Heart left ventricle (tissue), 16 donors: ENCODE measurements around the gene EXTL1. TPM values are rescaled to one million over a fixed set of nuclear protein-coding genes. Genes with fewer than 3 reads are reported as not detected.

Source experiments
- ATAC-seq, 4 donors: fragments of 200-7000 bp; cut with Tn5 transposase; one replicate each; pipeline ENCODE4 v1.9.1; 2020 to 2022; ENCODE audit warnings: moderate library complexity in 4 of 4, mild to moderate bottlenecking in 3 of 4, moderate number of reproducible peaks in 1 of 4
- DNase-seq, 5 donors: peaks; one replicate each; pipeline ENCODE4 v3.0.0-alpha.2; 2020
- H3K27ac ChIP-seq, 12 donors: fragments of 200-600 bp; sonication (generic) in 4 of 12; one replicate each; pipeline versions ENCODE4 v1.5.0 to v1.8.0; 2016 to 2022; ENCODE audit warnings: mild to moderate bottlenecking in 2 of 12
- H3K27me3 ChIP-seq, 9 donors: fragments of 200-600 bp; sonication (generic) in 2 of 9; one replicate each; pipeline versions ENCODE4 v1.5.1 to v1.8.0; 2016 to 2022; ENCODE audit warnings: mild to moderate bottlenecking in 3 of 9
- H3K36me3 ChIP-seq, 9 donors: fragments of 200-600 bp; sonication (generic) in 2 of 9; one replicate each; pipeline versions ENCODE4 v1.5.0 to v1.8.0; 2018 to 2022; ENCODE audit warnings: mild to moderate bottlenecking in 2 of 9
- H3K4me1 ChIP-seq, 12 donors: fragments of 200-600 bp; sonication (generic) in 4 of 12; one replicate each; pipeline versions ENCODE4 v1.5.0 to v1.8.0; 2016 to 2022; ENCODE audit warnings: mild to moderate bottlenecking in 3 of 12
- H3K4me3 ChIP-seq, 12 donors: fragments of 200-600 bp; sonication (generic) in 4 of 12; one replicate each; pipeline versions ENCODE4 v1.5.0 to v1.8.0; 2017 to 2022; ENCODE audit warnings: mild to moderate bottlenecking in 9 of 12, moderate library complexity in 4 of 12
- H3K9me3 ChIP-seq, 12 donors: fragments of 200-600 bp; sonication (generic) in 4 of 12; one replicate each; pipeline versions ENCODE4 v1.5.0 to v1.8.0; 2016 to 2022; ENCODE audit warnings: mild to moderate bottlenecking in 1 of 12
- CTCF ChIP-seq, 12 donors: fragments of 200-600 bp; sonication (generic) in 4 of 12; IDR thresholded peaks; one replicate each; pipeline versions ENCODE4 v1.5.0 to v1.8.0; 2018 to 2022; ENCODE audit warnings: antibody characterized with exemption in 12 of 12, mild to moderate bottlenecking in 5 of 12
- POLR2A ChIP-seq, 2 donors: fragments of 450-650 bp; IDR thresholded peaks; one replicate each; pipeline ENCODE4 v1.6.1; 2017; ENCODE audit warnings: antibody characterized with exemption in 2 of 2, mild to moderate bottlenecking in 2 of 2, moderate library complexity in 2 of 2
- WGBS, 4 donors: extraction: QIAGEN DNeasy Blood & Tissue Kit in 2 of 4; methylation state at CpG; one replicate each; pipeline versions ENCODE4 v1.1.5 to v1.1.7; 2013 to 2018; 5-methylcytosine and 5-hydroxymethylcytosine counted together
- intact Hi-C, 10 donors: fragments of 100-400 bp; cut with DNase I; formaldehyde crosslinking; loops; one replicate each; pipeline versions ENCODE4 v1.11.1 to v1.14.2; 2022
- polyA plus RNA-seq, 2 donors: library from polyadenylated mRNA; stranded (reverse); fragments of 200-250 nt; gene quantifications; one replicate each; pipeline ENCODE4 v1.2.3, GENCODE V29; 2013
- total RNA-seq, 9 donors: library from RNA; depleted of rRNA in 2 of 9; stranded (reverse); fragments of >200 nt in 2 of 9; fragmentation: NEBNext Ultra II Directional in 3 of 9; extraction: Animal tissue kit (Norgen Biotek cat#: 25700) in 3 of 9; gene quantifications; one replicate each; pipeline versions ENCODE4 v1.1.0 to v1.2.4, GENCODE V29; 2016 to 2023
- donor health status: ischemic (EF 13 %, LVEDD 7.1; RV severe dilation, severe dysfunction).
- donor health status: healthy with polysubstance abuse.
- donor health status: DM: no; HTN: yes; CAD: no.
- donor health status: DM: no; HTN: no; CAD: no.
- donor health status: ischemic (EF 25% LVEDD 6.9; RV normal size, moderate dysfunction).
- donor health status: ischemic (EF 25% LVEDD 5.7; RV mildly dilated, moderate dysfunction).
- donor health status: healthy.
- donor health status: DM: yes; HTN: yes; CAD: no.
- donor health status: ischemic (EF 35%, LVEDD 5.7; RV mildly dilated, moderate dysfunction).
- donor health status: nonischemic (EF 11% LVEDD 7.7; RV severe dilation, severe dysfunction).
- donor health status: DM: yes; HTN: yes; CAD: no.
- donor health status: PGD.
- donor health status: ischemic (EF 29% LVEDD 5.4; RV normal size, mild dysfunction).
- donor health status: nonischemic (EF 23%, LVEDD 6.1; RV moderate dilation, normal function).

EXTL1 gene
- total and polyA plus RNA-seq, 11 donors = 1.2 to 17.5 (median 4.1) TPM

GRCh38 chr1:25996966-25997827 lies 24.4 kb upstream of the EXTL1 start:
- ATAC-seq (peak in 3 of 4 donors; percentile 3 to 36 (median 23)), DNase-seq (no peak)
- 2 to 3% (median 2%) methylated on average over 13 of the region's 13 CpGs for WGBS, 4 donors
- Histone ChIP-seq H3K4me1 (peaks cover 0 to 31% (median 17%) of the 10 kb centered on the region in 12 donors), H3K27ac (peak overlapping the region; percentile 35 to 93 (median 88)), H3K9me3 (no peaks in the 10 kb centered on the region), H3K4me3 (peak overlapping the region; percentile 40 to 85 (median 71)), H3K27me3 (no peaks in the 10 kb centered on the region), H3K36me3 (no peaks in the 10 kb centered on the region)
- intact Hi-C loops = loop anchor here in 4 of 10 donors (10.0 kb wide), 3 partner anchors 162 to 752 kb away; partner anchors contain the start of gene RSRP1 (in 1 of the 4)
- TF ChIP-seq POLR2A (IDR thresholded peaks at IDR 0.05) (no peak), CTCF (IDR thresholded peaks at IDR 0.05) (no peak)

GRCh38 chr1:25997828-25998761 lies 23.5 kb upstream of the EXTL1 start, which contains the start of gene PAFAH2:
PAFAH2 (minus strand) TSS chr1:25998063; CDS start chr1:25990816, 7,247 bp downstream.
- H3K27me3 ChIP-seq = no peaks in the 10 kb centered on the region
- DNase-seq (peak; percentile 98), ATAC-seq (peak; percentile 99 to 100 (median 100))
- TF ChIP-seq CTCF (IDR thresholded peaks at IDR 0.05) = peak; percentile 95 to 99 (median 98)
- peak in 1 of 2 donors; percentile 58 for TF ChIP-seq POLR2A (IDR thresholded peaks at IDR 0.05)
- H3K36me3 ChIP-seq = no peaks in the 10 kb centered on the region
- H3K4me3 ChIP-seq = peak within 1 kb of the TSS; percentile 40 to 85 (median 71)
- H3K9me3 ChIP-seq = no peaks in the 10 kb centered on the region
- WGBS, 4 donors = 0 to 3% (median 1%) methylated on average over 38 to 47 of the region's 47 CpGs
- intact Hi-C loops = loop anchor here (1.0 to 10.0 kb wide), 7 partner anchors 93 to 753 kb away; partner anchors contain the start of gene RSRP1 (in 1 of the 10)
- peak within 1 kb of the TSS; percentile 35 to 93 (median 88) for H3K27ac ChIP-seq
- peaks cover 0 to 24% (median 15%) of the 10 kb centered on the region in 12 donors for H3K4me1 ChIP-seq

- H3K4me3 ChIP-seq = peak overlapping the region in 1 of 12 donors; percentile 85
- DNase-seq (no peak), ATAC-seq (no peak)
- no peaks in the 10 kb centered on the region for H3K27me3 ChIP-seq
- H3K9me3 ChIP-seq = no peaks in the 10 kb centered on the region
- TF ChIP-seq CTCF (IDR thresholded peaks at IDR 0.05) (no peak), POLR2A (IDR thresholded peaks at IDR 0.05) (no peak)
- peaks cover 0 to 23% (median 15%) of the 10 kb centered on the region in 12 donors for H3K4me1 ChIP-seq
- intact Hi-C loops = loop anchor here in 6 of 10 donors (2.0 to 10.0 kb wide), 6 partner anchors 94 to 754 kb away; partner anchors contain the start of gene RSRP1 (in 1 of the 6)
- H3K36me3 ChIP-seq = no peaks in the 10 kb centered on the region
- WGBS, 4 donors = 79 to 87% (median 81%) methylated on average over 18 of the region's 18 CpGs
- peak overlapping the region in 1 of 12 donors; percentile 60 for H3K27ac ChIP-seq
Observed at GRCh38 chr1:25999041-25999800, 22.4 kb upstream of the EXTL1 start.
